Measurements from ENCODE around the gene HHIPL1.

Gene HHIPL1

GRCh38 chr14:99707420-99707819, 62.5 kb downstream of the HHIPL1 start:
- H3K4me3 ChIP-seq (ENCODE audit: low read depth, low read length): no peak overlapping the region
- TF ChIP-seq CTCF (IDR thresholded peaks at IDR 0.05; ENCODE audit: borderline replicate concordance, insufficient read depth, low read depth, low read length): no peak

- no peak for TF ChIP-seq CTCF (IDR thresholded peaks at IDR 0.05; ENCODE audit: borderline replicate concordance, insufficient read depth, low read depth, low read length)
- H3K4me3 ChIP-seq (ENCODE audit: low read depth, low read length): no peak overlapping the region
Observed at GRCh38 chr14:99707921-99708320, 63.0 kb downstream of the HHIPL1 start.

GRCh38 chr14:99708449-99708848, 63.5 kb downstream of the HHIPL1 start:
- TF ChIP-seq CTCF (IDR thresholded peaks at IDR 0.05; ENCODE audit: borderline replicate concordance, insufficient read depth, low read depth, low read length): no peak
- no peak overlapping the region for H3K4me3 ChIP-seq (ENCODE audit: low read depth, low read length)

GRCh38 chr14:99713972-99714371, 69.0 kb downstream of the HHIPL1 start:
- no peak overlapping the region for H3K4me3 ChIP-seq (ENCODE audit: low read depth, low read length)
- TF ChIP-seq CTCF (IDR thresholded peaks at IDR 0.05; ENCODE audit: borderline replicate concordance, insufficient read depth, low read depth, low read length): no peak

GRCh38 chr14:99715266-99716000, 70.5 kb downstream of the HHIPL1 start:
- TF ChIP-seq CTCF (IDR thresholded peaks at IDR 0.05; ENCODE audit: borderline replicate concordance, insufficient read depth, low read depth, low read length): no peak
- H3K4me3 ChIP-seq (ENCODE audit: low read depth, low read length): no peak overlapping the region

GRCh38 chr14:99716091-99716849, 71.3 kb downstream of the HHIPL1 start:
- TF ChIP-seq CTCF (IDR thresholded peaks at IDR 0.05; ENCODE audit: borderline replicate concordance, insufficient read depth, low read depth, low read length): no peak
- H3K4me3 ChIP-seq (ENCODE audit: low read depth, low read length): no peak overlapping the region

Measured in GM12875 (cell line).